Measurements from ENCODE around the gene SCAF8. TPM values are rescaled to one million over a fixed set of nuclear protein-coding genes. Genes with fewer than 3 reads are reported as not detected.

SCAF8 gene
- polyA plus RNA-seq, 1 of the 3 experiments (the other 2 are of a cell fraction), result 11.0 TPM

DNA sequence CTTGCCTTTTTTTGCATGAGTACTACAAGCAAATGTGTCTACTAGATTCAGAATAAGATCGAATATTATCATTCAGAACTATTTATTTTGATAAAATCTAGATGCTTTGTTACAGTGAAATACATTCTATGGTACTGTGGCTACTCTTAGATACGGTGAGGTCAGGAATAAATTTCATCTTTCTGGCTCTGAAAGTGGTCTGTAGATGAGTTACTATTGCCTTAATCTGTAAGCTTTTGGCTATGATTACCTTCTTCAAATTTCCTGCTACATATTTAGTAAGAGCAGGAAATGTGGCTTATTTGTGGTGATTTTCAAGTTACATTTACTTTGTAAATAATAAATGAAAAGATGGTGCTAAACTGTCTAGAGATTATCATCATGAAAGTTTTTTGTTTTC is 50.0 kb downstream of the SCAF8 start:
- peaks cover 7% of the 10 kb centered on the region for H3F3A ChIP-seq (replicated peaks; ENCODE audit: insufficient read depth)
- H4K20me1 ChIP-seq (ENCODE audit: insufficient read depth), result peaks cover 41% of the 10 kb centered on the region
- H3K4me1 ChIP-seq (ENCODE audit: control insufficient read depth in 1 of 2, insufficient read depth in 2 of 2, low read depth in 1 of 2, low read length in 1 of 2), result no peaks in the 10 kb centered on the region
- CTCF ChIA-PET, result no interaction called here
- no peak overlapping the region for H3K27ac ChIP-seq (ENCODE audit: low read depth in 2 of 2, low read length in 1 of 2)
- no peak overlapping the region for H3K4me2 ChIP-seq
- H3K4me3 ChIP-seq (ENCODE audit: low read depth in 2 of 2, low read length in 1 of 2), result no peak overlapping the region
- H3K79me2 ChIP-seq (ENCODE audit: insufficient read depth), result peaks cover 94% of the 10 kb centered on the region
- 85% methylated on average over 2 of the region's 2 CpGs for WGBS (ENCODE audit: low lambda C conversion rate)
- no peaks in the 10 kb centered on the region for H3K27me3 ChIP-seq (ENCODE audit: insufficient read depth)
- TF ChIP-seq CHD2 (IDR thresholded peaks at IDR 0.05; ENCODE audit: low read length, partially characterized antibody), result no peak
- no peak for TF ChIP-seq NRF1 (IDR thresholded peaks at IDR 0.05; ENCODE audit: low read depth, low read length)
- POLR2A ChIA-PET, result no interaction called here
- no peak for DNase-seq
- H2AFZ ChIP-seq (ENCODE audit: low read depth), result no peak overlapping the region
- H3K36me3 ChIP-seq (replicated peaks in 1 of 2; ENCODE audit: control insufficient read depth in 1 of 2, insufficient read depth in 2 of 2, low read length in 1 of 2), result peaks cover 4 to 42% of the 10 kb centered on the region in 2 experiments
- no peak overlapping the region for H3K9ac ChIP-seq
- no peaks in the 10 kb centered on the region for H3K9me2 ChIP-seq
- H3K9me3 ChIP-seq, result no peaks in the 10 kb centered on the region

DNA sequence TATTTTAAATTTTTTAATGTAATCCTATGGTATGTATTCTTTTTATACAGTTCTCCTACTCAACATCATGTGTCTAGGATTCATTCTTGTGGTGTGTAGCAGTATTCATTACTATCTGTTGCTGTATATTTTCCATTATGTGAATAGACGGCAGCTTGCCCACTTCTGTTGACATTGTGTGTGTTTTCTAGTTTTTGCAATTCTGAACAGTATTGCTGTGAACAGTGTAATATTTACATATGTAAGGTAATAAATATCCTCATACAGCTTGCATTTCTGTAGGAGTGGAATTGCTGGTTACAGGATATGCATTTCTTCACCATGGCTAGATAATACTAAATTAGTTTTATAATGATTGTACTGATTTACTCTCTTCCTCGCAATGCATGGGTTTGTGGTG is 51.9 kb downstream of the SCAF8 start:
- Histone ChIP-seq H3K4me2 (no peak overlapping the region), H3K27ac (ENCODE audit: low read depth in 2 of 2, low read length in 1 of 2) (no peak overlapping the region), H3K79me2 (ENCODE audit: insufficient read depth) (peaks cover 96% of the 10 kb centered on the region), H4K20me1 (ENCODE audit: insufficient read depth) (peaks cover 33% of the 10 kb centered on the region), H3K36me3 (replicated peaks in 1 of 2; ENCODE audit: control insufficient read depth in 1 of 2, insufficient read depth in 2 of 2, low read length in 1 of 2) (peaks cover 4 to 39% of the 10 kb centered on the region in 2 experiments), H3K4me3 (ENCODE audit: low read depth in 2 of 2, low read length in 1 of 2) (no peak overlapping the region), H3K27me3 (ENCODE audit: insufficient read depth) (no peaks in the 10 kb centered on the region), H3K9me2 (no peaks in the 10 kb centered on the region), H2AFZ (ENCODE audit: low read depth) (no peak overlapping the region), H3K9ac (no peak overlapping the region), H3K4me1 (ENCODE audit: control insufficient read depth in 1 of 2, insufficient read depth in 2 of 2, low read depth in 1 of 2, low read length in 1 of 2) (no peaks in the 10 kb centered on the region), H3F3A (replicated peaks; ENCODE audit: insufficient read depth) (peaks cover 10% of the 10 kb centered on the region), H3K9me3 (no peaks in the 10 kb centered on the region)
- TF ChIP-seq EP300 (IDR thresholded peaks at IDR 0.05; ENCODE audit: borderline replicate concordance in 1 of 2, low read depth in 1 of 2, low read length in 1 of 2), result no peak
- TF ChIP-seq YY1 (IDR thresholded peaks at IDR 0.05; ENCODE audit: low read depth), result no peak
- TF ChIP-seq NRF1 (IDR thresholded peaks at IDR 0.05; ENCODE audit: low read depth, low read length), result no peak
- TF ChIP-seq, protein P1, sequence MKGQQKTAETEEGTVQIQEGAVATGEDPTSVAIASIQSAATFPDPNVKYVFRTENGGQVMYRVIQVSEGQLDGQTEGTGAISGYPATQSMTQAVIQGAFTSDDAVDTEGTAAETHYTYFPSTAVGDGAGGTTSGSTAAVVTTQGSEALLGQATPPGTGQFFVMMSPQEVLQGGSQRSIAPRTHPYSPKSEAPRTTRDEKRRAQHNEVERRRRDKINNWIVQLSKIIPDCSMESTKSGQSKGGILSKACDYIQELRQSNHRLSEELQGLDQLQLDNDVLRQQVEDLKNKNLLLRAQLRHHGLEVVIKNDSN (IDR thresholded peaks at IDR 0.05; ENCODE audit: borderline replicate concordance, low read depth), result no peak
- TF ChIP-seq, protein P2, sequence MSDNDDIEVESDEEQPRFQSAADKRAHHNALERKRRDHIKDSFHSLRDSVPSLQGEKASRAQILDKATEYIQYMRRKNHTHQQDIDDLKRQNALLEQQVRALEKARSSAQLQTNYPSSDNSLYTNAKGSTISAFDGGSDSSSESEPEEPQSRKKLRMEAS (IDR thresholded peaks at IDR 0.05; ENCODE audit: low read depth), result no peak
- no peak for TF ChIP-seq FOSL2 (IDR thresholded peaks at IDR 0.05; ENCODE audit: borderline replicate concordance, low read depth)
- TF ChIP-seq MXI1 (IDR thresholded peaks at IDR 0.05; ENCODE audit: low read depth, low read length), result no peak
- TF ChIP-seq NFIC (IDR thresholded peaks at IDR 0.05; ENCODE audit: borderline replicate concordance), result no peak
- no peak for TF ChIP-seq FOXJ3 (CRISPR knock-in tag; IDR thresholded peaks at IDR 0.05)
- no peak for TF ChIP-seq RAD21 (IDR thresholded peaks at IDR 0.05; ENCODE audit: low read length)
- no peak for TF ChIP-seq FOXM1 (IDR thresholded peaks at IDR 0.05; ENCODE audit: low read depth)
- no peak for TF ChIP-seq ELF1 (IDR thresholded peaks at IDR 0.05)
- CTCF ChIA-PET, result no interaction called here
- WGBS (ENCODE audit: low lambda C conversion rate), result 98% methylated on average over 2 of the region's 2 CpGs
- POLR2A ChIA-PET, result no interaction called here
- no peak for DNase-seq

All from SK-N-SH (cell line).